Posterior cingulate gyrus (tissue), 11 donors: Measurements from ENCODE around the gene ELMOD3.
"Not testable (repeated sequence)": the region's sequence is repeated elsewhere in the genome, so short reads cannot be mapped to it uniquely, and the experiment has no call there.

ENCODE experiments used
- DNase-seq, 10 donors: peaks; one replicate each; pipeline versions ENCODE4 v3.0.0 to v3.0.0-alpha.2; 2020 to 2021; ENCODE audit warnings: mixed read lengths in 3 of 10
- intact Hi-C: fragments of 100-400 bp; cut with DNase I; formaldehyde crosslinking; loops from one replicate; pipeline ENCODE4 v1.15.1; 2023

The ELMOD3 gene

DNA sequence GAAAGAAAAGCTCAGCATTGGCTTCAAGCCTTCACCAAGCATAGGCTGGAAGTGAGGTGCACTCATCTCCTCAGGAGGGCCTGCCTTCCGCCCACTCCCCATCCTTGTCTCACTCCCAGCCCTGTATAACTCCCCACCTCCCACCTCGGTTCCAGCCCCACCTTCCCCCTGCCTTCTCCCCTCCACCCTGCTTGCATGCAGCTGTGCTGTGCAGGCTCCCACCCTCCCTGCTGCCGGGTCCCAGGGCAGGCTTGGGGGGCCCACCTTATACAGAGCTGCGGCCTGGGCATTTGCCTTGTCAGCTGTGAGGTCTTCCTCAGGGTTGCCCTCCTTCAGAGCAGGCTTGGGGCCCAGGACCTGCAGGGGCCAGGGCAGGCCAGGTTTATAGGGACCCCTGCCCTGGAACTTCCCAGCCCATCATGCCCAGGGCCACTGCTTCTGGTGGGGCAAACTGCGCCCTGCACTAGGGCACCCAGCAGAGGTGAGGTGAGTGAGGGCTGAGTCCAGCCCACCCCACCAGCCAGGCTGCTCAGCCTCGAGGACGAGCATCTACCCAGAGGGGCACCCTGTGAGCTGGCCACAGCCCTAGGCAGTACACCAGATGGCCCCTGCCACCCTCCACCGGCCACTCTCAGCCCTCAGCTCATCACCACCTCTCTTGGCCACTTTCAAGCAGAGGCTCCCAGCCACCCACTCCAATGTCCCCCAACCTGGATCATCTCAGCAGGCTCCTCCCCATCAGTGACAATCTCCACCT lies 44.0 kb downstream of the ELMOD3 start:
- DNase-seq, result peak in 3 of 10 donors; percentile 43 to 76 (median 65)

DNA sequence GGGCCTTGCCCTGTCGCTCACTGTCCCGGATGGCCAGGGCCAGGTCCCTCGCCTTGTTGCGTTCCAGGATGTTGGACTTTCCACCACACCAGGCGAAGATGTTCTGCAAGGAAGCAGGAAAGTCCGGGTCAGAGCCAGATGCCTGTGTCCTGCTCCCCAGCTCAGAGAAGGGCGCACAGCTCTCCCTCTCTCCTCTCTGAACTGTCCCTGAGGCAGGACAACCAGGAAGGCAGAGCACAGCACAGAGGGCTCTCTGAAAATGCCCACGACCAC lies 44.5 kb downstream of the ELMOD3 start:
- intact Hi-C loops, result no loop called here
- peak in 1 of 10 donors; percentile 57 for DNase-seq

More for the DNA sequence above, 44.0 kb downstream of the ELMOD3 start:
- intact Hi-C loops, result no loop called here

DNA sequence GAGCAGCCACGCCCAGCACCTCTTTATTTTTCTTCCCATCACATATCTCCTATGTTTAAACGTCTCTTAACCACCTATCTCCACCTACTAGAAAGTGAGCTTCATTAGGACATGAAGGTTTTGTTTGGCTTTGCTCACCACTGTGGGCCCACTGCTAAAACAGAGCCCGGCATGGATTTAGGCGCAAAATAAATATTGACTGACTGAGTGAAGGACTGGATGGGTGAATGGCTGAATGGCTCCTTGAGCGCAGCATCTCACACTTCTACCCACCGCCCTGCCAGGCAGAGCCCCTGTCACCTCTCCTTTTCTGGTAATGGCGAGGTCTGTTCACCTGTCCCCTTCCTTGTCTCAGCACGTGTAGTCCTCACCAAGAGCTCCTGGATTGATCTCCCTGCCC lies 45.5 kb downstream of the ELMOD3 start:
- intact Hi-C loops, result no loop called here
- DNase-seq, result peak in 2 of 10 donors; percentile 7 to 39

DNA sequence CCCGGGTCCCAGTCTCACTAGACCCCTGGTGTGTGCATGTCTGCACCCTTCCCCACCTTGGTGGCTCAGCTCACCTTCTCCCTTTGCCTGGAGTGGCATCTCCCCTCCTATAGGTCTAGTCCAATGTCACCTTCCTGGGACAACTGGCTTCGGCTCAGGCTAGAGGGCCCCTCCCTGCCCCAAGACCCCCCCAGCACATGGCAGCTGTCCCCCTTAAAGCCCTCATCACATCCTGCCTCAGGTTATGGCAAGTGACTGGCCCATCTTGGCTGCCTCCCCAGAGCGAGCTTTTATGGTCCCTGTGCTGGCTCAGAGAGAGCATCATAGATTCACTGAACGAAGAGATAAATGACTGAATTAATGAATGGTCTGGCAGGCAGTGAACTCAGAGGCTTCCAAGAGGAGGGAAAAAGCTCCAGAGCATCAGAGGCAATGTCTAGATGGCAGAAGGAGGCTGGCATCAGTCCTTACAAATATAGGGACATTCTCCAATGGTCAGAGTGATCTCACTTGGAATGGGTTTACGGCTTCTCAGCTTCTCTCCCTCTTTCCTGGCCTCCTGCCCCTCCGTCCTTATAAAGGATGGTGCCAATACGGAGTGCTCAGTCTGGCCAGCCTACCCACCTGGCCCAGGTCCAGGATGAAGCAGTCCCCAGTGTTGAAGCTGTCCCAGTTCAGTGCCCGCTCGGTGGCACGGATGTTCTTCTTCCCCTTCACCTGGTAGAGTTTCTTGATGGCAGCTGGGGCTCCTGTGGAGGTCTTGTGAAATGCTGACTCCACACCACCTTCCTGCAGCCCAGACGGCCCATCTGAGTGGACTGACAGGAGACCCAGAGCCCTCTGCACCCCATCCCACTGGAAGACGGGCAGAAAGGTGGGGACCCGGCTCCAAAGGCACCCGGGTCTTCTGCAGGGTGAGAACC lies 46.2 kb downstream of the ELMOD3 start:
- intact Hi-C loops, result no loop called here
- peak in 3 of 10 donors; percentile 39 to 59 (median 40) for DNase-seq

DNA sequence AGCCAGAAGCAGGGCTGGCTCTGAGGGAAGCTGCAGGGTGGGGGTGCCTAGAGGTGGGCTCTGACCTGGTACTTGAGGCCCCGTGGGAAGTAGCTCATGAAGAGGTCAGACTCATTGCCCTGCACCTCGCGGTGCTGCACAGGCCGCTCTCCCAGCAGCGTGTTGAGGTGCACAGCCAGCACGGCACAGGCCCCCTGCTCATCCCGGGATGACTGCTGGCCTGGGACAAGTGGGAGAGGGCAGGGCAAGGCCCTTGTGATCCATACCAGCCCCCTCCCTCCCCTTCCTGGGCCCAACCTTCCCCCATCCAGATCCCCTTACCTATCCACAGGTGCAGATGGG lies 46.9 kb downstream of the ELMOD3 start:
- DNase-seq, result peak in 2 of 10 donors; percentile 19 to 62
- intact Hi-C loops, result no loop called here

DNA sequence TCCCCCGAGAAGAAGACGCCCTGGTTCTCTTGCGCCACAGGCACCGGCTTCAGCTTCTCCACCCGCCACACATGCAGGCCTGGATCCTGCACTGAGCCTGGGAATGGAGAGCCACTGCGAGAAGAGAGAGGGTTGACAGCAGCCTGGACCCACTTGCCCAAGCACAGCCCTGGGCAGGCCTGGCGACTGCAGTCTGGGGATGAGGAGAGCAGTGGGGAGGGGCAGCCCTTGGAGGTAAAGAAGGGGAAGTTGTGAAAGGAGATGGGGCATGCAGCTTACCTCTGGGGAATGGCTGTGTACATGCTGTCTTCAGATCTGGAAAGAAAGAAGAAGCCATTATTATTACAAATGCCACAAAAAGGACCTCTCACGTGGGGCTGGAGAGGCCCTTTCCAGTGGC lies 47.3 kb downstream of the ELMOD3 start:
- intact Hi-C loops, result no loop called here
- peak in 1 of 10 donors; percentile 82 for DNase-seq

DNA sequence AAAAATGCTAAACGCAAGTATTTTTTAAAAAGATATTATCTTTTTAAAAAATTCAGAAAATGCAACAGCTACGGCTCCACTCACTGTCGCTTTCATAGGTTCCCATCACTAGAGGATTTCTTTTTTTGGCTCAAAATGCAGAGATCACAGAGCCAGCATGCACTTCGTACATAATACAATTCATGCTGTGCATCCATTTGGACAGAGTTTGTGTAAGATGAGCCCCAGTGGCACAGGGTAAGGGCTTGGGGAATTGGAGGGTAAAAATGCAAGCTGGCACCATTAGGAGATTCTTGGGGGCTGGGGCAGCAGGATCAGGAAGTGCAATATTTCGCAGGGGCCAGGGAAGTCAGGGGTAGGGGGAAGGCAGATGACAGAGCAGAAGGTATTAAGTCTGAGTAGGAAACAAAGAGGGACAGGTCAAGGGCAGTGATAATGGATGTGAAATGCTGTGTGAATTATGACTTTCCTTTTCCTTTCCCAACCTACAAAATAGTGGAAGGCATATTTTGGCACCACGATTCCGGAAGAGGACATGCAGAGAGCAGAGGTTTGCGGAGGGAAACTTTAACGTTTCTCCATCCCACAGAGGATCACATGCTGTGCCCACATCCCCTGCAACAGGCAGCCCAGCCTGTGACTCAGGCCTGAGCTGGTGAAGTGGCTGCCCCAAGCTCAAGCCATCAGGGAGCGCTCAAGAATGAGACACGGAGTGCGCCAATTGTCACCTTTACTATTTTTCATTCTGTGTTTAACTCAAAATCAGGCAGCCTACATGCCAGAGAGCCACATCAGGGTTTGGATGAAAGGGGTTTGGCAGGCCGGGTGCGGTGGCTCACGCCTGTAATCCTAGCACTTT lies 50.9 kb downstream of the ELMOD3 start:
- DNase-seq, result peak in 1 of 10 donors; percentile 60
- intact Hi-C loops, result no loop called here

DNA sequence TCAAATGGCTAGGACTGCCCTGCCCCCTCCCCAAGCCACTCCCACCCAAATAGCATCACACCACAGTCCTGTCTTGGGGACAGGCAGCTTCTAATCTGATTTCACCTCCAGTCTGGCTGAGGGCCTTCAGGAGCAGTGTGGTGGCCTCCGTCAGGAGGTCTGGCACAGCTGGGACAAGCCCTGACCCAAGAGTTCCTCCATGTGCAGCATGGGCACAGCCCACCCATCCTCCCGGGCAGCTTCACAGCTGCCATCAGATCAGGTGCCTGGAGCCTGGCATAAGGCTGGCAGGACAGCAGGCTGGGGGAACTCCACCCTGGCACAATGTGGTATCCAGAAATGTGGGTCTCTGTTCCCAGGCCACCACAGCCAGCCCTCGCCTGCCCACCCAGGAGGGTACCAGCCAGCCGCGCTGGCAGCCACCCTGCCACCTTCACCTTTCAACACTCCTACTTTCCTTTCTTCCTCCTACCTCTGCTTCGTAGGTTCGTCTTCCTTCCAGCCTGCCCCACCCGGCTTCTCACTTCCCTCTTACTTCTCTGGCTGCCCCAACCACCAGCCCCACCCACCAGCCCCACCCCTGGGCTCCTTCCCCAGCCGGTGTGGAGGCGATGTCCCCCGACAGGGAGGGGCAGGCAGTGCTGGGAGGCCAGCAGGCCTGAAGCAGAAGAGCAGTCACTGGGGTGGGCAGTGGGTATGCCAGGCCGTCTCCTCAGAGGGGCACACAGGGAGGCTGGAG lies 55.4 kb downstream of the ELMOD3 start, which contains the start of gene CAPG:
Gene CAPG, minus strand, starts transcription at position 522 of the 739 bp plus-strand sequence. CDS start 8,221 bp downstream, outside the sequence.
- no peak for DNase-seq
- intact Hi-C loops, result no loop called here

DNA sequence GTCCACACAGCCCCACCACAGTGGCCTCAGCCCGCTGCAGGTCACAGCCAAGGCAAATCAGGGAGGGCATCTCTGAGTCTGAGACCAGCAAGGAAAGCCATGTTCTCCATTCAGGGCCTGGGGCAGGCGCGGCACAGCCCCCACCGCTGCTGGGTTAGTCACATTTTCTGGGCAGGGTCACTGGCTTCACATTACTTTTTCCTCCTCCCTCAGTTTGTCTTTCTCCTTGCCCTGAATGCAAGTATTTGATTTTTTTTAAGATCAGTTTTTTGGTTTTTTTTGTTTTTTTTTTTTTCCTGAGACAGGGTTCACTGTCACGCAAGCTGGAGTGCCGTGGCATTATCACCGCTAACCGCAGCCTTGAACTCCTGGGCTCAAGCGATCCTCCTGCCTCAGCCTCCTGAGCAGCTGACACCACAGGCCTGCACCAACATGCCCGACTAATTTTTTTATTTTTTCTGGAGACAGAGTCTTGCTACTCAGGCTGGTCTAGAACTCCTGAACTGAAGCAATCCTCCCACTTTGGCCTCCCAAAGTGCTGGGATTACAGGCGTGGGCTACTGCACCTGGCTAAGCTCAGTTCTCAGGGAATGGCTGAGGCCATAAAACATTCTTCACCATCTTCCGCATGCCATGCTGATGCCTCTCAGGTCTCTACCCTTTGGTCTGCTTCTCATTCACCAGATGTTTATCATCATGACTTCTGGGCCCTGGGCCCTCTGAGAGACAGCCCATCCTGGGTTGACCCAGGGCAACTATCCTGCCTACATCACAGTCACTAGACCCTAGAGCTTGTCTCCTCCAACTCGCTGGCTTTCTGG lies 56.2 kb downstream of the ELMOD3 start:
- intact Hi-C loops, result no loop called here
- no peak for DNase-seq

DNA sequence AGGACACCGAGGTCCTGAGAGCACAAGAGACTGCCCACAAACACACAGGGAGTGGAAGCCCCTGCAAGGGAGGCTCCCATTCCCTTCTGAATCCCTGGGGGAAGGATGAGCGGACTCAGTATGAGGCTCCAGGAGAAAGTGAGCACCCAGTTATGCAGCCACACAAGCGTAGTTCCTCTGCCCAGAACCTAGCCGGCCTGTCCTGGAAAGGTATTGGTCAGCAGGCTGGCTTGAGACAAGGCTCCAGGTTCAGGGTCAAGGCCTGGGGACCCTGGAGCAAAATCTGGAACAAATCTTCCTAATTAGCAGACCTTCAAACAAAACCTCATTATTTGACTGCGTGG lies 56.8 kb downstream of the ELMOD3 start:
- no peak for DNase-seq
- intact Hi-C loops, result no loop called here

DNA sequence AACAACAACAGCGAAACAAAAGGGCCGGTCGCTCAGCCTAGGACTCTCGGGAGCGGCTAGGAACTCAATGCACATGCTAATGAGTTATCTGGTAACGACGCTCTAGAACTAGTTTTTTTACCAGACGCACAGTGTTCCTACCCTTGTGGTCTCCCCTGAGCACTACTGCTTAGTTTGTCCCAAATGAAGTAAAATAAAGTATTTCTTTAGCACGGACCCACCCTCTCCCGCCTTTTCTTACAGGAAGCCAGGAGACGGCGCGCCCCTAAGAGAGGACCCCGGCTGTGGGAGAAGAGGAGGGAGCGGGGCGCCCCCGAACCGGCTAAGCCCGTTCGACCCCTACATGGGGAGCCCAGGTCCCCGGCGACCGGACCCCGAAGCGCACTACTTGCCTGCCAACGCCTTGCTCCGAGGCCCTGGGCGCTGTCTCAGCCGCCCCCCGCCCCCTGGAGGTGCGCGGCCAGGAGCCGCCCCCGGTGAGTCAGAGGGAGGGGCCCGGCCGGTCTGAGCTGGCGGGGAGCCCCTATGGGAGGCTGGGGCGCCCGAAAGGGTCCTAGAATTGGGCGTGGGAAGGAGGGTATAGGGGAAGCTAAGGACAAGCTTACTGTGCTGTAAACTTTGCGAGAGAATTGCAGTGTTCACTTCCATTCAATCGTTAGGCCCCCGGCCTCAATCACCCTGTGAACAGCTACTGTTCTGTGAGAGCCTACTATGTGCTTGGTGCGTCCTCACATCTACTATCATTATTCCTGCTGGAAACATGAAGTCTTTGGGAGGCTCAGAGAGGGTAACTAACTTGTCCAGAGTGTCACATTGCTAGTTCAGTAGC lies 59.2 kb downstream of the ELMOD3 start:
- no peak for DNase-seq
- intact Hi-C loops, result no loop called here

DNA sequence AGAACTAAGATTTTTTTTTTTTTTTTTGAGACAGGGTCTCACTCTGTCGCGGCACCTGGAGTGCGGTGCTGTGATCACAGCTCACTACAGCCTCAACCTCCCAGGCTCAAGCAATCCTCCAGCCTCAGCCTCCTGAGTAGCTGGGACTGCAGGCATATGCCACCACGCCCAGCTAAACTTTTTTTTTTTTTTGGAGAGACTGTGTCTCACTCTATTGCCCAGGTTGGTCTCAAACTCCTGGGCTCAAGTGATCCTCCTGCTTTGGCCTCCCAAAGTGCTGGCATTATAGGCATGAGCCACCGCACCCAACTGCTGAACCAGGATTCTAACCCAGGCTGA lies 59.8 kb downstream of the ELMOD3 start:
- intact Hi-C loops, result not testable (repeated sequence)

DNA sequence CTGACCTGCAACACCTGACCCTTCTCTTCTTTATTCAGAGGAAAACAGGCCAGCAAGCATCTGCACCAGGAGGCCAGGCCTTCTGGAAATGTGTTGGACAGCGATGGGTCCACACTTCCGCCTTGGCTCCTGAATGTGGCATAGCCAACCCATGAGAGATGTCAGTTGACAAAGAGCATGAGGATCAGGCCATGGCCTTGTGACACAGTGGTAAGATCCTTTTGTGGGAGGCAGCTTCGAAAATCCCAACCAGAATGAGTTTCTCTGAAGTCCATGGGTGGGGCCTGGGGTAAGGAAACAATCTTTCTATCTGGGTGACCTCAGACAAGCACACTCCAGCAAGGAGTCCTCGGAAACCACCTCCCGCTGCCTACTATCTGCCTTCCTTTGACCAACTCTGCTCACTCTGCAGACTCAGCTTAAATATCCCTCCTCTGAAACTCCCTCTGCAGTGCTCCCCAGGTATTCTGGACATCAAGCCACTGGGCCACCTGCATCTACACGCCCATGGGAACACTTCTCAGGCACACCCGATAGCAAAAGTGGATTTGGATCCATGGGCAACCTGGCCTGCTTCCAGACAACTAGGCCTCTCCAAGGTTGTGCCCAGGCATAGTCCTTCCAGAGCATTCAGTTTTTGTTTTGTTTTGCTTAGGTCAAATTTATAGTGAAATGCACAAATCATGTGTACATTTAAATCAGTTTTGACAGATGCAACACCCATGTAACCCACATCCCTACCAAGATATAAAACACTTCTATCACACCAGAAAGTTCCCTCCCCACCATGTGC lies 60.4 kb downstream of the ELMOD3 start:
- intact Hi-C loops, result no loop called here
- DNase-seq, result peak in 1 of 10 donors; percentile 52

More for the DNA sequence above, 59.8 kb downstream of the ELMOD3 start:
- not testable (repeated sequence) for DNase-seq

DNA sequence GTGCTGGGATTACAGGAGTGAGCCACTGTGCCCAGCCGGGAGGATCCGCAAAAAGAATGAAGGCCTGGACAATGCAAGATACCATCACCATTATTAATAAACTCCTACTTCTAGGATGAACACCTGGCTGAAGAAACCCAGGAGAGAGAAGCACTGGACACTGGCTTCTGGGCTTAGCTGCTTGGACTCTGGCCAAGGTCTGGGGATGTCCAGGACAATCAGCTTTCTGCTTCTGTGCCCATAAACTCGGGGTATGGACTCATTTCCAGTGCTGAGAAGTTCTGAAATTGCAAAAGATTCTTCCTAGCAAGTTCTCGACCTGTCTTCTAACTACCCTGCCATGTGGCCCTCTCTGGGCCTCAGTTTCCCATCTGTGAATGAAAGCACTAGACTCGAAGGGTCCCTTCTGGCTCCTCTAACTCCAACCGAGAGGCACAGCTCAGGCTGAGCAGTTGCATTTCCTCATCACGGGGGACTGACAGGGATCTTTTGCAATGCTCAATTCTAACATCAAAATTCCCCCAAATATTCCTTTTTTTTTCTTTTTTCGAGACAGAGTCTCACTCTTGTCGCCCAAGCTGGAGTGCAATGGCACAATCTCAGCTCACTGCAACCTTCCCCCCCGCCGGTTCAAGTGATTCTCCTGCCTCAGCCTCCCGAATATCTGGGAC lies 61.5 kb downstream of the ELMOD3 start:
- intact Hi-C loops, result no loop called here
- DNase-seq, result no peak

DNA sequence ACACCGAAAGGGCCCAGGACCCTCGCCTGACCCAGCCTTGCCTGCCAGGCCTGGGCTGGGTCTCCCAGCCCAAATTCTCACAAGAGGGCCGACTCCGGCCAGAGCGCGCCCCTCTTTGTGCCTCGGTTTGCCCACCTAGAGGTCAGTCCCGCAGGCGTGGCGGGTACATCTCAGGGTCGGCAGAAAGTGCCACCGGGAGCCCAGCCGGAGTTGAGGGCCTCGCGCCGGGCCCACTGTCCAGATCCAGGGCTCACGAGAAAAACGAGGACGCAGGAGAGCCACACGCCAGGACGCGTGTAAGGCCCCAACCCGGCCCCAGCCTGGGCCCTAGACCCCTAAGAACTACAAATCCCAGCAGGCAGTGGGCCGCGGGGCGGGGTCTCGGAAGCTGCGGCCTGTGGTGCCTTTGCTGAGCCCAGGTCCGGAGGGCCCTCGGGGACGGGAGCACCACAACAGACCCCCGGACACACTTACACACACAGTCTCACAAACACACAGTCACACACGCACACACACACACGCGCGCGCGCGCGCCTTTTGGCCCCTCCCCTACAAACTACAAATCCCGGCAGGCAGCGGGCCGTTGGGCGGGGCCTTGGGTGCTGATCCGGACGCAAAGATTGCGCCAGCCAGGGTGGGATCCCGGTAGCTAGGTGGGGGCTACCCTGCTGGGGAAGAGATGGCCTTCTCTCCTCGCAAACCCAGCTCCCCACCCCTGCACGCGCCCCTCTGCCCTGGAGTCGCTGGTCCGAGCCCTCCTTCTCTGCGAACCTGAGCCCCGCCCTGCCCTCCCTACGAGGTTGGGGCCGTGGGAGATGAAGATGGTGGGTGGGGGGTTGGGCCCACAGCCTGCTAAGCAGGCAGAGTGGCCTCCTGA lies 63.8 kb downstream of the ELMOD3 start, which contains the start of gene SH2D6:
Gene SH2D6, plus strand, starts transcription at position 583 of the 877 bp plus-strand sequence. CDS start 10,752 bp downstream, outside the sequence.
- DNase-seq, result peak; percentile 71 to 97 (median 85)
- intact Hi-C loops, result loop anchor here (2.0 kb wide), 1 partner anchor 64 kb away; the partner anchor contains the start of genes ELMOD3 and RETSAT
